GM12801 (cell line): ENCODE results near the gene MAP3K4.

ENCODE experiments used
- CTCF ChIP-seq: IDR thresholded peaks from one replicate; pipeline ENCODE4 v1.5.1; 2011; ENCODE audit warnings: control low read depth; ENCODE audit not compliant: insufficient read length; ENCODE audit errors: extremely low read depth

The MAP3K4 gene

GRCh38 chr6:161150566-161150965 lies 159.0 kb downstream of the MAP3K4 start:
- TF ChIP-seq CTCF, result no peak

- TF ChIP-seq CTCF, result no peak
Observed at GRCh38 chr6:161151059-161151645, 159.6 kb downstream of the MAP3K4 start.

GRCh38 chr6:161151660-161152526 lies 160.3 kb downstream of the MAP3K4 start:
- TF ChIP-seq CTCF, result no peak

- TF ChIP-seq CTCF, result no peak
Observed at GRCh38 chr6:161152527-161152862, 160.9 kb downstream of the MAP3K4 start.

GRCh38 chr6:161152907-161153662 lies 161.5 kb downstream of the MAP3K4 start:
- no peak for TF ChIP-seq CTCF

GRCh38 chr6:161153725-161154124 lies 162.2 kb downstream of the MAP3K4 start:
- TF ChIP-seq CTCF, result no peak

- no peak for TF ChIP-seq CTCF
Observed at GRCh38 chr6:161154796-161155335, 163.3 kb downstream of the MAP3K4 start.
